ENCODE measurements around the gene BCL2.

BCL2 gene

DNA sequence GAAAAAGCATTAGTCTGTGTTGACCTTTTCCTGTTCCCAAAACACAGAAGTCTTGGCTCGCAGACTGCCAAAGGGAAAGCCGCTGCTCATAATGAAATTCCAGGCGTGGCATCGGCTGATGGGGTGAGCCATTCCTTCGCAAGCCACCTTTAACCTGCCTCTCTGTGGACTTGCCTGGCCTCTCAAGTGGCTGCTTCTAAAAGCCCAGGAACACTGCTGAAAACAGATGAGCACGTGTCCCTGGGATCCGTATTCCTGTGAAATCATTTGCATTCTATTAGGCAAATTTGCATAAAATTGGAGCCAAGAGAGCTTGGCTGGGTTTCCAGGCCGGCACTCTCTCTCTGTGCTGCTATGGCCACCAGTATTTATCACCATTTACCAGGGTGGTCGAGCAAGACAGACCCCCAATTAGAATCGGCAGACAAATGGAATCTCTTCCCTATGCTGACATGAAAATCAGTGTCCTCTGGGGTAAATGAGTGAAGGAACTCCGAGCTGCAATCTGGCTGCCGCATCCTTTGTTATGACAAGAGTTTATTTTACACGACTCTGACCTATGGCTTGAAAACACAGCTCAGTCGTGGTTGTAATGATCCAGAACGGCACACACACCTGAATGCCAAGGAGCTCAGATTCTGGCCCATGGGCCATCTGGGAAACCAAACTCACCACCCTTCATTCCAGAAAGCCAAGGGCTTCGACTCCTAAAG lies 21.7 kb downstream of the BCL2 start:
- DNase-seq (ENCODE audit: low read depth): no peak
- in situ Hi-C loops (cut with HindIII; ENCODE audit: low sequenced_read_pairs): no loop called here
- TF ChIP-seq, protein P1, sequence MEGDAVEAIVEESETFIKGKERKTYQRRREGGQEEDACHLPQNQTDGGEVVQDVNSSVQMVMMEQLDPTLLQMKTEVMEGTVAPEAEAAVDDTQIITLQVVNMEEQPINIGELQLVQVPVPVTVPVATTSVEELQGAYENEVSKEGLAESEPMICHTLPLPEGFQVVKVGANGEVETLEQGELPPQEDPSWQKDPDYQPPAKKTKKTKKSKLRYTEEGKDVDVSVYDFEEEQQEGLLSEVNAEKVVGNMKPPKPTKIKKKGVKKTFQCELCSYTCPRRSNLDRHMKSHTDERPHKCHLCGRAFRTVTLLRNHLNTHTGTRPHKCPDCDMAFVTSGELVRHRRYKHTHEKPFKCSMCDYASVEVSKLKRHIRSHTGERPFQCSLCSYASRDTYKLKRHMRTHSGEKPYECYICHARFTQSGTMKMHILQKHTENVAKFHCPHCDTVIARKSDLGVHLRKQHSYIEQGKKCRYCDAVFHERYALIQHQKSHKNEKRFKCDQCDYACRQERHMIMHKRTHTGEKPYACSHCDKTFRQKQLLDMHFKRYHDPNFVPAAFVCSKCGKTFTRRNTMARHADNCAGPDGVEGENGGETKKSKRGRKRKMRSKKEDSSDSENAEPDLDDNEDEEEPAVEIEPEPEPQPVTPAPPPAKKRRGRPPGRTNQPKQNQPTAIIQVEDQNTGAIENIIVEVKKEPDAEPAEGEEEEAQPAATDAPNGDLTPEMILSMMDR (IDR thresholded peaks at IDR 0.05; ENCODE audit: low read depth, low read length, missing control alignments): no peak
- H3K4me3 ChIP-seq (ENCODE audit: low read depth, low read length): no peak overlapping the region

DNA sequence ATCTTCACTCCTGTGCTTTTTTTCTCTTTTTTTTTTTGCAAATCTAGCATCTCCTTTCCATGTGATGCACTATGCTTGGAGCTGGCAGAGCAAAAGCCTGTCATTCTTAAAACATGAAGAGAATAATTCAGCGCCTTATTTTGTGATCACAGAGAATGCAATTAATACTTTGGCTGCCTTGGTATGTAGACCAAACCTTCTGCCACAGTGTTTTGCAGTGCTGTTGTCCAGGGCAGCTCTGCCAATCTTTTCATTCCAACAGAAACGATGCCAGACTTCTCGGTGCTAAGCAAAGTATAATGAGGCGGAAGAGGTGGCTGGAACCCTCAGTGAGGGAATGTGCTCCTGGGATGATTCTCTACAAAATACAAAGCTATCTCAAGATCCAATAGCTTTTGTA lies 25.6 kb downstream of the BCL2 start:
- TF ChIP-seq, protein P1 (IDR thresholded peaks at IDR 0.05; ENCODE audit: low read depth, low read length, missing control alignments): no peak
- DNase-seq (ENCODE audit: low read depth): no peak
- no peak overlapping the region for H3K4me3 ChIP-seq (ENCODE audit: low read depth, low read length)
- in situ Hi-C loops (cut with HindIII; ENCODE audit: low sequenced_read_pairs): no loop called here

DNA sequence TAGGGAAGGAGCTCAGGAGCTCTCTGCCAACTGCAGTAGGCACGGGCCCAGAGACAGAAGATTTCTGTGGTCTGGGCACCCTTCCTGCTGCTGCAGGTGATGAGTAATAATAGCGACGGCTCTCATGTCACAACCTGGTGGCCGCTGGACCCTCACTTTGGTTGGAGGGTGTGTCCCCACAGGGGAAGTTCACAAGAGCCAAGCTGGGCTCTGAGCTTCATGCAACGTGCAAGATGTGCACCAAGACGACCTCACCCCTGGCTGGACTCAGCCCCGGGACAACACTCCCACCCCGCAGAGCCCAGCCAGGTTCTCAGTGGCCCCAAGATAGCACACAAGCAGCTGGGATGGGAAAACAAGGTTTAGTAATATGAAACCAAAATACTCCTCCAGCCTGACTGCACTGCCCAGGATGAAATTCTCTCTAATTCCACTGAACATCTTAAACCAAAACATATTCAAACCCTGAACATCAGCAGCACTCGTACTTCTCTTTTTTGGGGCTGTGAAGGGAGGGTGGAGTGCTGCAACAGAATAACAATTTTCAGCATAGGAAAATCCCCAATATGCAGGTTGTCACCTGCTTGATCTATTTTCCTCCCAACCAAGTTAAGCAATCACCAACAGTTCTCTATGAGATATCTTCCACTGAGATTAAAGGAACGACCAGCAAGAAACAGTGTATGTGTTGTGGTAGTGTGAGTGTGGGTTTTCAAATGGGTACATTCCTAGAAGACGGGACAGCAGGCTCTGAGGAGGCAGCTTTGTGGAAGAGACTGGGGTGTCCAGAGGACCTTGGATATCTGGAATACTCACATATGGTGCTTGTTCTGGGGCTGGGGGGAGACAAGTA lies 26.5 kb downstream of the BCL2 start:
- no peak overlapping the region for H3K4me3 ChIP-seq (ENCODE audit: low read depth, low read length)
- TF ChIP-seq, protein P1 (IDR thresholded peaks at IDR 0.05; ENCODE audit: low read depth, low read length, missing control alignments): no peak
- DNase-seq (ENCODE audit: low read depth): no peak
- in situ Hi-C loops (cut with HindIII; ENCODE audit: low sequenced_read_pairs): no loop called here

DNA sequence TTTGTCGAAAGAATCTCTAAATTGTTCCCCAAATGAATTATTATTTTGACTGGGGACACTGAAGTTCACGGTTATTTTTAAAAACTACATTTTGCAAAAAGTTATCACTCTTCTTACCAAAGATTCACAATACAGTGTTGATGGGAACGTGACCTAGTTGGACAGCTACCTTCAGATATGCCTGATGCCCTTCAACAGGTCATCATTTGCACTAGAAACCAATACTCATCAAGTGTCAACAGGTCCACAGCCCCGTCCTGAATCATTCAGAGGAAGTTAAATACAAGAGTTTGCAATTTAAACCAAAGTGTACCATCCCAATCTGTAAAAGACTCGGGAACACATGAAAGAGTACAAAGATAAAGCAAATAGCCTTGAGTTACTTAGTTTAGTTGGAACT lies 28.3 kb downstream of the BCL2 start:
- TF ChIP-seq, protein P1 (IDR thresholded peaks at IDR 0.05; ENCODE audit: low read depth, low read length, missing control alignments): no peak
- in situ Hi-C loops (cut with HindIII; ENCODE audit: low sequenced_read_pairs): no loop called here
- no peak for DNase-seq (ENCODE audit: low read depth)
- no peak overlapping the region for H3K4me3 ChIP-seq (ENCODE audit: low read depth, low read length)

DNA sequence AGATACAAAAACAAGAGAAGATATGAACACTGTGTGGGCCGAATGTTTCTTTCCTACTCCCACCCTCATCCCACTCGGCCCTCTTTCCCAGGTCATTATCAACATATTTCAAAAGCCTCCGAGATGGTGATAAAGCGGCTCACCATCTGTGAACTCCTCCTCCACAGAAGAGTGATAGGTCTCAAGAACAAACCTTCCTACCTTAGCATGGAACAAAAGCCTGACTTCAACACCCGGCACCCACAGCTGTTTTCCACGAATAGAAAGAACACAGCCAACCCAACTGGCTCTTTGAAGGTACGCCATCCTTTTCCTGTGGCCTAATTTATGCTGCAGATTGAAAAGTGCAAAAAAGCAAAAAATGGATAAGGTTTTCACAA lies 28.8 kb downstream of the BCL2 start:
- TF ChIP-seq, protein P1 (IDR thresholded peaks at IDR 0.05; ENCODE audit: low read depth, low read length, missing control alignments): no peak
- in situ Hi-C loops (cut with HindIII; ENCODE audit: low sequenced_read_pairs): no loop called here
- no peak for DNase-seq (ENCODE audit: low read depth)
- no peak overlapping the region for H3K4me3 ChIP-seq (ENCODE audit: low read depth, low read length)

DNA sequence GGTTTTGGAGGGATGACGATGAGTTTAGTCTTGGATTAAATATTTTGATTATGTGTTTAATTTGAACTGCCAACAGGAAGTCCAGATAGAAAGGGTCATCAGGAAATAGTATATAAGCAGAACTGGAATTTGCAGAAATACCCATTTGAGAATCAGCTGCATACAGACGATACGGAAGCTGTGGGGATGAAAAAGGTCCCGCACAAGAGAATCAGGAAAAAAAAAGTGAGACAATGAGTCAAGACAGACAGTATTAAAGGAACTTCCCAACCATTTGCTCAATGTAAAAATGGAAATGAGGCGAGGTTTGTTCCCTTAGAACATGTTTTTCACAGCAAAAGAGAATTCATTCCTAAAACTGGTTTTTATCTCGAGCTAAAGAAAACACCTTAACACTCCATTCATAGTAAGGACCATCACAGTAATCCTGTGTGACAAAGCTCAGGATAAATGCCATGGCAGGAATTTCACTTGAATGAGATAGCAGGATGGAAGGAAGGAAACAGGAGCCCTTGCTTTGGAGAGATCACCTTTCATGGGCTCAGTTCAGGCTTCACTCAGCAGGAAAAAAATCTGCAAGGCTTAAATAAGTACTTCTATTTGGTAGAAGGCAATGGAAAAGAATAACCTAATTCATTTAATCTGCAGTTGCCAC lies 29.3 kb downstream of the BCL2 start:
- in situ Hi-C loops (cut with HindIII; ENCODE audit: low sequenced_read_pairs): no loop called here
- no peak overlapping the region for H3K4me3 ChIP-seq (ENCODE audit: low read depth, low read length)
- TF ChIP-seq, protein P1 (IDR thresholded peaks at IDR 0.05; ENCODE audit: low read depth, low read length, missing control alignments): no peak
- DNase-seq (ENCODE audit: low read depth): no peak

Measured in astrocyte of the cerebellum (primary cell).